ENCODE results near the gene NKX1-1.
A peak's percentile ranks its signal among the peaks of the same experiment; 100 is the strongest.

Gene NKX1-1

DNA sequence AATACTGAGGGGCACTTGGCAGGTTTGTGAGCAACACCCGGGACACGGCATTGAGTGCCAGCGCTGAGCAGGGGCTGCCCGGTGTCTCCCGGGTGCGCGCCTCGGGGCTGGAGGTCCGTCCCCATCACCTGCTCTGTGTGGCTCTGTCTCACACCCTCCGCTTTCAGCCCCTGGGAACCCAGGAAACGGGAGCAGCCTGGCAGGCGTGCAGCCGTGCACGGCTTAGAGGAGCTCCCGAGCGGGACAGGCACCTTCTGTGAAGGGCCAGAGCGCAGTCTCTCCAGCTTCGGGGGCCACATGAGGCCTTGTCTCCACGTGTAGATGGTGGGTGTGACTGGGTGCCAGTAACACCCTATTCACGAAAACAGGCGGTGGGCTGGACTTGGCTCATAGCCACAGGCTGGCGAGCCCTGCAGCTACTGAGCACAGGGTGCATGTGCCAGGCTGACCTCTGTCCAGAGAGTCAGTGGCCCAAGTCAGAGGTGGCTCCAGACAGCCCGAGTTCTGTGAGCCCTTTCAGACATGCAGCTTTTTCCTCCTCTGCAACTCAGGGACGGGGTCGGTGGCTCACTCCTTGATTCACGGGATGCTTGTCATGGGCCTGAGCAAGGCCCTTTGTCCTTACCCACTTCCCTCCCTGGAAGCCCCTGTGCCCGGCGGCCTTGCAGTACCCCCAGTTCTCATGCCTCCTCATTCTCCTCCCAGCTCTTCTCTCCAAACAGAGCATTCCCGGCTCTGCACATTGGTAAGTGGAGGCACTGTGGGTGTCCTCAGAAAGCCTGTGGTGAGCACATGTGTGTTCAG lies 35.7 kb downstream of the NKX1-1 start:
- no peak for DNase-seq

DNA sequence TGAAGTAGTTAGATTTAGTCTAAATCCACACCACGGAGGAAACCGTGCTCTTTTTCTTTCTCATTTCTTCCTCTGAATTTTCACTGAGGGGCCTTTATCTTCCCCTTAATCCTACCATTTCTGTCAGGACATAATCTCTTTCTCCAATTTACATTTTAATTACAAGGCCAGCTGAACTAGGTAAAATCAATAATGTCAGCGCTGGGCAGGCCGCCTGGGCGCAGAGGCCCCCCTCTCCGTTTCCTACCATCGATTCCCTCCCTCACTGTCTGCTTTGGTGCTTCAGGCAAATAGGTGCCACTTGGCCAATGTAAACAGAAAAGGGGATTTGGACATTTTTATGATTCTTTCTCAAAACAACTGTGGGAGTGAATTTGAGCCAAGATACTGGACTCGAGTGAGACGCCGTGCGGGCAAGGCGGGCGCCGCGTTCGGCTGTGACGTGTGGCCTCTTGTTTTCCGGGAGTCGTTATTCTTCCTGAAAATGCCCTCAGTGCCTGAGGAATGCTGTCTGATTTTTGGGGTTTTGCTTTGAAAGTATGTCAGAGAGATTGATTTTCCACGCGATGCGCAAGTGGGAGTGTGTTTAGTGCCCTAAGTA lies 36.7 kb downstream of the NKX1-1 start:
- DNase-seq: no peak

DNA sequence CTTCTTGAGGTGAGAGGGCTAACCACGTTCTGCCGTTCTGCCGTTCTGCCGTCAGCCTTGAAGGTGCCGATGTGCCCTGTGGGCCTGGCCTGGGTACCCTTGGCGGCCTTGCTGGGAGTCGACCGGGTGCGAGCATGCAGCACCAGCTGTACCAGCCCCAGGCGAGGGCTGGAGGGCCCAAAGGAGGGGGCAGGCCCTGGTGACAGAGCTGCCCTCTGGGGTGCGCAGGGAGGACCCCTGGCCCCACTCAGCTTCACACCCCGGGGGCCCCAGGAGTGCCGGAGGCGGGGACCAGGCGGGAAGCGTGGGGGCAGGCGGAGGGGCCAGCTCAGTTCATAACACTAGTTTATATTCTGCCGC lies 37.2 kb downstream of the NKX1-1 start:
- DNase-seq: no peak

- DNase-seq: no peak
Measured at GRCh38 chr4:1368421-1369090, 37.7 kb downstream of the NKX1-1 start.

DNA sequence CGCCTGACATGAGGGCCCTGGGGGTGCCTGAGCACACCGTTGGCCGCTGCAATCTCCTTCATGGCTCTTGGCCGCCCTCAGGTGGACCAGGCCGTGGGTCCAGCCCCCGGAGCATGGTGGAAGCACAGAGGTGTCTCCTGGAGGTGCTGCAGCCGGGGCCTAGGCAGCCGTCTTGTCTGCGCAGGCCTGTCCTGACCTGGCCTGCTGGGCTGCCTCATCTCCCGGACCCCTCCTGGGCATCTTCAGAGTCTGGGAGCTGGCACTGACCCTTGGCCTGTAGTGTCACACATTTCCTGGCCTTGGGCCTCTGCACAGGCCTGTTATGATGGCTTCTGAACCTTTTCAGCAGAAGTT lies 38.3 kb downstream of the NKX1-1 start:
- no peak for DNase-seq

DNA sequence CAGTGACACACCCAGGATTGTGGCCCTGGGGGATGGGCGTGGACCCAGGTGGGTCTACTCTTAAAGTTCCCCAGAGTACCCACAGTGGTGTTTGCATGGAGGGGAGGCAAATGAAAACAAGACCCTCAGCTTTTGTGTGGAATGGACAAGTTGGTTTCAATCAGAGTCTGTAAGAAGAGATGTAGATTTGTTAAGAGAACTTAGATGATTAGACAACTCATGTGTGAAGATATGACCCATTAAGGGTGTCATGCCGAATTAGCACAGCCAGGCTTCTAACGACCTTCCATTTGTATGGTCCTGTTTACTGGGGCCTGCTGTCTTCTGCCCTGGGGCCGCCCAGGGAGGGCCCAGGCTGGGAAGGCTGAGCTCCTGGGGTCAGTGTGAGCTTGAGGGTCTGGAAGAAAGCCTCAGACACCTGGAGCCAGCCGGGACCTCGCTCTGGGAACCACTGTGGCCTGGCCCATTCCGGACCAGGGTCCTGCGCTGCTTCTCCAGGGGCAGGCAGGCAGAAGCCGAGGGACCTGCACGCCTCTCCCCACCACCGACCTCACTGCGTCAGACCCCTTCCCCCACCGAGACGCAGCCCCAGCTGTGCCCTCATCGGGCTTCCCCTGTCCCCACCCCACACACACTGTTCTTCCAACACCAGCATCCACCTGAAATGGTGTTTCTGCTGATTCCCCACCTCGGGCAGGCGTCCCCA lies 38.9 kb downstream of the NKX1-1 start:
- DNase-seq: no peak

- no peak for DNase-seq
Measured at GRCh38 chr4:1366371-1367229, 39.6 kb downstream of the NKX1-1 start.

DNA sequence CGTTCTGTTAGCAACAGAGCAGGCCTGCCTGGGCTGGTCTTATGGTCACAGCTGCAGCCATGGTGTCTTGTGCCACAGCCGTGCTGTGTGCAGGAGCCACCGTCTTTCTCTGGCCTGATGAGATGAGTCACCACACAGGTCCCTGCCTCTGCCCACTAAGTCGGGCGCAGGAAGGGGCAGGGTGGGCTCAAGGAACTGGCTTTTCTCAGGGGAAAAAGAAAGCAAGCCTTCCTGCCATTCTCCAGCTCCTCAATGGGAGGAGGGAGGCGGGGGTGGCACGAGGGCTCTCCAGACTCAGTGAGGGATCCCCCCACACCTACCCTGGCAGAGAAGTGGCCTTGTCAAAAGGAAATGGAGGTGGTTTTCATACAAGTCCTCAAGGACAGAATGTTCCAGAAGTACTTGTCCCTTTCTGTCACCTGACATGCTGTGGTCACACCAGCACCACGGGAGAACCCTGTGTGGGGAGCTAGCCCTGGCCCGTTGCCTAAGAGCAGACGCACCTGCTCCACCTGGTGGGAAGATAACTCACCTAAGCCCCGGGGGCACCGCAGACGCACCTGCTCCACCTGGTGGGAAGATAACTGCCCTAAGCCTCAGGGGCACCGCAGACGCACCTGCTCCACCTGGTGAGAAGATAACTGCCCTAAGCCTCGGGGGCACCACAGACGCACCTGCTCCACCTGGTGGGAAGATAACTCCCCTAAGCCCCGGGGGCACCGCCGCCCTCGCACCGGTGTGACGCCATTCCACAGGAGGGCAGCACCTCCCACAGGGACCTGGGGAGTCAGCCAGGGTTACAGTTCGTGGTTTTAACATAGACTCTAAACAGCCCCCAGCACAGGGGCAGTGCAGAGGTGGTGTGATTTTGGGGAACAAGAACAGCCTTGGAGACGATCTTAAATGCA lies 40.7 kb downstream of the NKX1-1 start:
- DNase-seq: no peak

DNA sequence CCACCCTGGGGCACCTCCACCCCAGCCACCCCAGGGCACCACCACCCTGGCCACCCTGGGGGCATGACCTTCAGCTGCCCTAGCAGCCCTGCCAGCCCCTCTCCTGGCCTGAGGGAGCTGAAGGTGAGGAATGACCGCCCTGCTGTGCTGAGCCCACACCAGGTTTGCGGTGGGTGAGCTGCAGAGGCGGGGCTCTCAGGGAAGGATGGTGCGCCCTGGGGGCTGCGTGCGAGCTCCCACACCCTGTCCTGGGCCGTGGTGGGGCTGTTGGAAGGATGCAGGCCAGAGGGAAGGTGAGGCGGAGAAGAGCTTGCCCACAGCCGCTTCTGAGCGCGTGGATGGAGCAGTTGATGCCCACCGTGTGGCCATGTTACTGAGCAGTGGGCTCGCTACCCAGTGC lies 41.5 kb downstream of the NKX1-1 start:
- no peak for DNase-seq

DNA sequence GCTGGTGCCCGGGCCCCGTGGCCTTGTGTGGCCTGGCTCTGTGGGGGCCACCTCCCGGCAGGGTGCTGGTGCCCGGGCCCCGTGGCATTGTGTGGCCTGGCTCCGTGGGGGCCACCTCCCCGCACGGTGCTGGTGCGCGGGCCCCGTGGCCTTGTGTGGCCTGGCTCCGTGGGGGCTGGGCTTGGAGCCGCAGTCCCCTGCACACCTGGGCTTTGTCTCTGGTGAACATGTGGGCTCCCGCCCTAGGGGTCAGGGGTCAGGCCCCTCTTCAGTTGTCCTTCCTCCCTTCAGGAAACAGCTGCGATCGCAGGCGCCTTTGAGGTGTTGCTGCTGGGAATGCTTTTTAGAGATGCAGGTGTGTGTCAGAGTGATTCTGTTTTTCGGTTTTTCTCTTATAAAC lies 42.0 kb downstream of the NKX1-1 start:
- DNase-seq: no peak

GRCh38 chr4:1363513-1363912 lies 42.7 kb downstream of the NKX1-1 start:
- DNase-seq: no peak

GRCh38 chr4:1362521-1362920 lies 43.7 kb downstream of the NKX1-1 start:
- DNase-seq: no peak

- DNase-seq: no peak
Measured at GRCh38 chr4:1362046-1362445, 44.2 kb downstream of the NKX1-1 start.

- no peak for DNase-seq
Measured at GRCh38 chr4:1361431-1361830, 44.8 kb downstream of the NKX1-1 start.

- peak; percentile 82 for DNase-seq
Measured at GRCh38 chr4:1360423-1361283, 45.6 kb downstream of the NKX1-1 start.

GRCh38 chr4:1359976-1360375 lies 46.3 kb downstream of the NKX1-1 start:
- DNase-seq: no peak

- DNase-seq: no peak
Measured at GRCh38 chr4:1359144-1359501, 47.1 kb downstream of the NKX1-1 start.

DNA sequence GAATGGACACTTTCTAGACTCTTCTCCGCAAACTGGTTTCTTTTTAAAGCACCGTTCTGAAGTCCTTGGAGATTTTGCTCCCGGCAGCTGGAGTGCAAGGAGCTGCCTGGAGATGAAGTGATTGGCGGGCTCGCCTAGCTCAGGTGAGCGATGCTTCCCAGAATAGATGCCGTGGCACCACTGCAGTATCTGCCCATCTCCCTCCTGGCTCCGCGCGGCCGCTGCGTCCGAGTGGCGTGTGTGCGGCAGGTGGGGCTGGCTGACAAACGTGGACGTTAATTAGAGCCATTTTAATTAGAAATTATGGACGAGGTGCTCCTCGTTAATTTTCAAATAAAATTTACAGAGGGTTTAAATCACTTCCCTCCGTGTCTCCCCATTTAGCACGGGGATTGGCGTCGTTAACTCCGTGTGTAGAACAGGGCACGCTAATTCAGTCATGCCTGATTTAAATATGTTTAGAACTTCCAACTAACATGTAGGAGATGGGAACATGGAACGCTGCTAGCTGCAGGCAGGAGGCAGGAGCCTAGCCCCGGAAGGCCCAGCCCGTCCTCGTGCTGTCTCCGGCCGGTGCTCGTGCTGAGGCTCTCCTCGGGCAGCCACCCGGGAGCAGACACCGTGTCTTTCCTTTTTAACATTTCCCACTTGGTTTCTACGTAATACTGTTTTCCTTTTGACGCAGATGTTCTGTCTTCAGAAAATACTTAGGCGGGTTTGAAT lies 47.7 kb downstream of the NKX1-1 start:
- no peak for DNase-seq

GRCh38 chr4:1357356-1358248 lies 48.6 kb downstream of the NKX1-1 start:
- no peak for DNase-seq
